Activated naive CD8-positive, alpha-beta T cell treated with anti-CD3 and anti-CD28 coated beads, Interleukin-2, amount 50 U/mL, for 16 hours (primary cell): Measurements from ENCODE around the gene CDKL4.
"Not testable (repeated sequence)": the region's sequence is repeated elsewhere in the genome, so short reads cannot be mapped to it uniquely, and the experiment has no call there.

Experiments
- DNase-seq: peaks from one replicate; pipeline ENCODE4 v3.0.0-alpha.2; 2020; ENCODE audit warnings: low read depth, low spot score

Gene CDKL4

GRCh38 chr2:39232141-39232540 is 11.6 kb downstream of the CDKL4 start:
- DNase-seq = no peak

GRCh38 chr2:39228413-39229209 is 15.2 kb downstream of the CDKL4 start:
- no peak for DNase-seq

DNA sequence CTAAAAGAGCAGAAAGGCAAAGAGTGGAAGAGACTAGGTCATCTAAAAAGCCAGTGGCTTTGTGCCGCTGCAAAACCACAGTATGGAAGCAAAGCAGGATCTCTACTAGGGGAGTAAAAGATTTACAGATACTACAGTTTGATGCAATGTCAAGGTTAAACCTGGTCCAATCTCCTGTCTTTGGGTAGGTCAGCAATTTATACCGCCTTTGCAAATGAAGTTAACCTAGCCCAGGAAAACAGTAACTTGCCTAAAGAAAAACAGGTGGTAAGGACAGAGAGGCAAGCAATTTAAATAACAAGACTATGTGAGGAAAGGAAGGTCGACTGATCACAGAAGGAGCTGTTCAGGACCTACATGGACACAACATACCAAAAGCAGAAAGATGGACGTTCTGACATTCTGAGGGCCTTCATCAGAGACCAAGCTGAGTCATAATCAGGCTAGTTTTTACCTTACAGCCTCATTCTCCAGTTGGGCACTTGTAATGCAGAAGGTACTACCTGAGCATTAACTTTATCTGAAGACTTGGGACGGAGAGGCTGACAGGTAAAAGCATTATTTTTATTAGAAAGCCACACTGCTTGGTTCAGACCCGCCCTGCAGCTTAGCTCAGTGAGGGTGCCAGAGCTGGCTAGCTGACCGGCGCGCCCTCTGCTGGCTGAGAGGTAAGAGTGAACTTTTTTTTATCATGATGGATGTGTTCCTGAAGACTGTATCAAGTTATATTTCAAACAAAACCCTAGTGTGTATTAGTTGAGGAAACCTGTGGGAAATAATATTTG is 15.9 kb downstream of the CDKL4 start:
- peak; percentile 67 for DNase-seq

GRCh38 chr2:39225567-39225966 is 18.2 kb downstream of the CDKL4 start:
- DNase-seq = no peak

DNA sequence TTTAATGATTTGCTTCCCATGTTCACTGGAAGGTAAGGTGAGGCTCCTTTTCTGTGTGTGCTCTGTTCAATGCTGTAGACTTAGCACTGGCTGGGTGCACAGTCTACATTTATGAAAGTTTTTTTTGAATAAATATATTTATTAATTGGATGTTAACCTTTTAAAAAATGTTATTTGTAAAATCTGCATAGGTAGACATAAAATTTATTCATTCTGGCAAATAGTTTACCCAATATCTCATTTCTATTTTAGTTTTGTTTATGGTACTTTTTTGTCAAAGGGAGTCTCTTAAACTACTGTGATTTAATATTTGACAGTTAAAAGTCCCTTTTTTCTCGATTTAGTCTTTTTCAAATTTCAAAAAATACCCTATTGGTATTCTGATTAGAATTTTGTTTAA is 19.9 kb downstream of the CDKL4 start:
- no peak for DNase-seq

GRCh38 chr2:39221459-39221858 is 22.3 kb downstream of the CDKL4 start:
- no peak for DNase-seq

GRCh38 chr2:39220136-39220535 is 23.6 kb downstream of the CDKL4 start:
- no peak for DNase-seq

- no peak for DNase-seq
Measured at GRCh38 chr2:39218391-39218790, 25.4 kb downstream of the CDKL4 start.

- DNase-seq = no peak
Measured at GRCh38 chr2:39217192-39217550, 26.6 kb downstream of the CDKL4 start.

DNA sequence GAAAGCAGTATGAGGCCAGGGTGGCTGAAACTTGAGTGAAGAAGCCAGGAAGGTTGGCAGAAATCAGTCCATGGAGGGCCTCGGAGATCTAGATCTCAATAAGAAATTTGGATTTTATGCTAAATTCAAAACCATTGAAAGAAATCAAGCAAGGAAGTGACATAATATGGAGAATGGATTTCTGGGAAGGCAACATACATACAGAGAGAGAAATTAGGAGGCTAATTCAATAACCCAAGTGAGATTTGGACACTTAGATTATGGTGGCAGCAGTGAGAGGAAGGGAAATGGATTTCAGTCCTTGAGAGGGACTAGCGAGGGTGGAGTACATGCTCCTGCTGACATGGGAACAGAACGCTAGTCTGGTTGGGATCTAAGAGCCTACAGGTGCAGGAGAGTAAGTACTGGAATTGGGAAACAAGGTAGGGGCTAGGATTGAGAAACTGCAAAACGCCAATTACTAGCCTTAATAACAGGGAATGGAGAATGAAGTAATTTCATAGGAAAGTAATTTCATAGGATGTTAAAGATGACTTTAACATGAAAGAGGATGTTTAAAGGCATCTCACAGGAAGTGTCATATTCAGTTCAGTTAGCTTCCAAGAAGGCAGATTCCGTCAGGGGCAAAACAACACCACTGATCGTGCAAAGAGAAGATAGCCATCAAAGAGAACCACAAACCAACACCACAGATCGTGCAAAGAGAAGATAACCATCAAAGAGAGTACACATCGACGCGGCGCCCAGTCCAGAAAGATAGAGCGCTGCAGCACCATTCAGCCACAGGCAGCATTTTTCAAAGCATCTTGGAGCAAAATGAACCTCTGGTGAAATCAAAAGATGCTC is 27.2 kb downstream of the CDKL4 start:
- peak; percentile 42 for DNase-seq

DNA sequence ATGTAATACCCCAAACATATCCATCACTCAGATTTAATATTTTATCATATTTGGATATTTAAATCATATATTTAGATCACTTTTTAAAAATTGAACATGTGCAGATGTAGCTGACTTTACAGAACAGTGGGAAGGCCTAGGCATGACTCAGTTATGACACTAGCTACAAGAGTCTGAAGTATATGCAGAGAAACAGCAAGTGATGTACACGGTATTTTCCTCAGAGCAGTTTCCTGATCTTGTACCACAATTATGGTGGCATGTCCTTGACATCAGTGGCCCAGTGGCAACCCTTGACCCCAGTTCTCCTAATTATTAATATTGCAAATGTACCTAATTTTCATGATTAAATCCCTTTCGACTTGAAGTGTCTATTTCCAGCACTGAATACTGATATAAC is 28.2 kb downstream of the CDKL4 start:
- DNase-seq = no peak

- DNase-seq = no peak
Measured at GRCh38 chr2:39213015-39213414, 30.8 kb downstream of the CDKL4 start.

GRCh38 chr2:39210846-39211245 is 32.9 kb downstream of the CDKL4 start:
- DNase-seq = no peak

- no peak for DNase-seq
Measured at GRCh38 chr2:39203382-39203781, 40.4 kb downstream of the CDKL4 start.

DNA sequence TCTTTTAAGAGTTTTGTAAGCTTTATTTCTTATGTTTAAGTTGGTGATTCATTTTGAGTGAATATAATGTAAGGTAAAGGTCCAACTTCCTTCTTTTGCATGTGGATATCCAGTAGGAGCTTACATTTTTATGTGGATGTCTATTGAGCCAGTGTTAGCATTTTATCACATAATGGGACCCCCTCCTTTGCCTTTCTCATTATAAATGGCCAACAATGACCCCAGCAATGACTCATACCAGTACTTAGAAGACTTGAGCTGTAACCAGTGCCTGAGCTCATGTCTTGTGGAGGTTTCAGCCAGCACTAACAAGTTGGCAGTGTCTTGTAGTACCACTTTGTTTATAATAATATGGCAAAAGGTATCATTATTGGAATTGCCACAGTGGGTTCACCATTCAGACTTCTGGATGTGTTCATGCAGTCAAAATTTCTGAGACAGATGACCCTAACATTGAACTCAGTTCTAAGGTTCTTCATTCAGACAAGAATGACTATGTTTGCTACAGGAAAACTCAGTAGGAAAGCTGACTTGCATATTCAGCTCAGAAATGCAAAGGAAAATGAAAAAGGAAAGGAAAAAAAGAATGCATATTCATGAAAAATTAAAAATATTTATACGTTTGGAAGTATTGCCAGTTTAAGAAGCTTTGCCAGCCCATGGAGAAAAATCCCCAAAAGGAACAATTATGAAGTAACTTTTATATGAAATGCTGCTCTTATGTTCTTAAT is 41.0 kb downstream of the CDKL4 start:
- DNase-seq = no peak

DNA sequence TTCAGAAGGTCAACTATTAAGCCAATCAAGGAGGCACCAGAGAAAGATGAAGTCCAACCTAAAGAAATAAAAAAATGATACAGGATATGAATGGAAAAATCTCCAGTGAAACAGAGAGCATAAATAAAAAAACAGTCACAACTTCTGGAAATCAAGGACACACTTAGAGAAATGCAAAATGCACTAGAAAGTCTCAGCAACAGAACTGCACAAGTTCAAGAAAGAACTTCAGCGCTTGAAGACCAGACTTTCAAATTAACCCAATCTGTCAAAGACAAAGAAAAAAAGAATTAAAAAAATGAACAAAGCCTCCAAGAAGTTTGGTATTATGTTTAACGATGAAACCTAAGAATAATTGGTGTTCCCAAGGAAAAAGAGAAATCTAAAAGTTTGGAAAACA is 46.8 kb downstream of the CDKL4 start:
- DNase-seq = not testable (repeated sequence)

- DNase-seq = no peak
Measured at GRCh38 chr2:39194686-39195085, 49.1 kb downstream of the CDKL4 start.

GRCh38 chr2:39188960-39189494 is 54.7 kb downstream of the CDKL4 start:
- no peak for DNase-seq

DNA sequence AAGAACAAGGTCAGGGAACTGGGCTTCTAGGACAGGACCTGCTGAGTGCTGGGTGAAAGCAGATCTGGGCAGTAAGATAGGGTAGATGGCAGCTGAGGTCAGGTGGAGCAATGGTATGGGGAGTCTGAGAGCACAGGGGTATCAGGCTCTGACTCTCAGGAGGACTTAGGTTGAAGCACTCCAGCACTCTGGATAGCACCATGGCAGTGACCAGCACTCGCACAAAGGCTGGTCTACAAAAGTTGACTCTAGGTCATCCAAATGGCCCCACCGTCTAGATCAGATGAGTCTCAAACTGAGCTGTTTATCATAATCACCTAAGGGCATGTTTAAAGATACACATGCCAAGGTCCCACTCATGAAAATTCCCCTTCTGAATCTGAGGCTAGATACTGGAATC is 60.1 kb downstream of the CDKL4 start:
- DNase-seq = no peak

DNA sequence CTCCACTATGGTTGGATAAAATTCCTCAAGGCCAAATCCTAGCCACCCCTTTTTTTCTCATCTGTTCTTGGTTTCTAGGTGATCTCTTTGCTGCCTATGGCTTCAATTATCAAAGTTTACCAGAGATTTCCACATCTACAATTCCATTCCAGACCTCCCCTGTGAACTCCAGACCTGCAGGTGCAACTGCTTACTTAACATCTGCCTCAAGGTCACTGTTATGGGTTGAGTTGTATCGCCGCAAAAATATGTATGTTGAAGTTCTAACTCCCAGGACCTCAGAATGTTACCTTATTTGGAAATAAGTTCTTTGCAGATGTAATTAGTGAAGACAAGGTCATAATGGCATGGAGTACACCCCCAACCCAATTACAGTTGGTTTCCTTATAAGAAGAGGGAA is 62.5 kb downstream of the CDKL4 start:
- no peak for DNase-seq
